Karpas-422 (cell line): Measurements from ENCODE around the gene FAT1. TPM values are rescaled to one million over a fixed set of nuclear protein-coding genes. Genes with fewer than 3 reads are reported as not detected.

Experiments
- DNase-seq: peaks from one replicate; pipeline ENCODE4 v3.0.0-alpha.2; 2015
- H2AFZ ChIP-seq: fragments of 200-600 bp; sonication (generic); 2 replicates; pipeline ENCODE4 v1.6.1; 2014; ENCODE audit warnings: antibody characterized with exemption, low read length, mixed read lengths
- H3K27ac ChIP-seq: fragments of 200-600 bp; sonication (generic); 2 replicates; pipeline ENCODE4 v1.5.1; 2014; ENCODE audit warnings: mild to moderate bottlenecking, low read length, moderate library complexity
- H3K27me3 ChIP-seq: fragments of 200-600 bp; sonication (generic); 2 replicates; pipeline ENCODE4 v1.6.1; 2014; ENCODE audit warnings: low read length, mixed read lengths
- H3K36me3 ChIP-seq: fragments of 200-600 bp; sonication (generic); 2 replicates; pipeline ENCODE4 v1.6.1; 2014; ENCODE audit warnings: low read length, mixed read lengths; ENCODE audit not compliant: insufficient read depth
- H3K4me1 ChIP-seq: fragments of 200-600 bp; sonication (generic); 2 replicates; pipeline ENCODE4 v1.6.1; 2014; ENCODE audit warnings: mild to moderate bottlenecking, low read length, mixed read lengths
- H3K4me2 ChIP-seq: fragments of 200-600 bp; sonication (generic); 2 replicates; pipeline ENCODE4 v1.6.1; 2014; ENCODE audit warnings: low read length, low read depth, mild to moderate bottlenecking; ENCODE audit not compliant: poor library complexity, severe bottlenecking
- H3K4me3 ChIP-seq: fragments of 200-600 bp; sonication (generic); 2 replicates; pipeline ENCODE4 v1.5.1; 2014; ENCODE audit warnings: mild to moderate bottlenecking, antibody characterized with exemption, low read length, mixed read lengths
- H3K79me2 ChIP-seq: fragments of 200-600 bp; sonication (generic); 2 replicates; pipeline ENCODE4 v1.6.1; 2014; ENCODE audit warnings: mild to moderate bottlenecking, low read length, mixed read lengths
- H3K9ac ChIP-seq: fragments of 200-600 bp; sonication (generic); 2 replicates; pipeline ENCODE4 v1.6.0; 2014; ENCODE audit warnings: low read length
- H3K9me2 ChIP-seq: fragments of 200-600 bp; sonication (generic), shearing (Covaris generic); replicated peaks from 2 replicates; pipeline ENCODE4 v1.6.0; 2014; ENCODE audit warnings: mild to moderate bottlenecking, low read length, moderate library complexity; ENCODE audit not compliant: insufficient read depth
- H3K9me3 ChIP-seq: fragments of 300-700, 200-600 bp; sonication (generic); 2 replicates; pipeline ENCODE4 v1.6.1; 2014; ENCODE audit warnings: low read length, mixed read lengths
- H4K20me1 ChIP-seq: fragments of 200-600 bp; sonication (generic); 2 replicates; pipeline ENCODE4 v1.6.1; 2014; ENCODE audit warnings: mild to moderate bottlenecking, antibody characterized with exemption, low read length, low read depth; ENCODE audit not compliant: insufficient read depth
- total RNA-seq: library from RNA; depleted of rRNA; stranded (reverse); fragments of >200 nt; shearing (Covaris generic); gene quantifications from 2 replicates; pipeline ENCODE4 v1.2.3, GENCODE V29; 2014; ENCODE audit warnings: low replicate concordance

The FAT1 gene
- total RNA-seq, 1 experiment from 2014 or later = 0.15 TPM

GRCh38 chr4:186619088-186619487, 104.6 kb downstream of the FAT1 start:
- Histone ChIP-seq H3K27ac (no peak overlapping the region), H3K36me3 (no peaks in the 10 kb centered on the region), H2AFZ (no peak overlapping the region), H3K9me3 (no peaks in the 10 kb centered on the region), H3K4me1 (no peaks in the 10 kb centered on the region), H3K9me2 (no peaks in the 10 kb centered on the region), H3K4me2 (no peak overlapping the region), H3K9ac (no peak overlapping the region), H3K79me2 (no peaks in the 10 kb centered on the region), H3K27me3 (no peaks in the 10 kb centered on the region), H4K20me1 (no peaks in the 10 kb centered on the region), H3K4me3 (no peak overlapping the region)
- no peak for DNase-seq

- DNase-seq = no peak
- Histone ChIP-seq H3K27me3 (no peaks in the 10 kb centered on the region), H3K4me3 (no peak overlapping the region), H2AFZ (no peak overlapping the region), H3K79me2 (no peaks in the 10 kb centered on the region), H3K9me2 (no peaks in the 10 kb centered on the region), H3K4me2 (no peak overlapping the region), H3K9ac (no peak overlapping the region), H3K27ac (no peak overlapping the region), H3K9me3 (no peaks in the 10 kb centered on the region), H3K4me1 (no peaks in the 10 kb centered on the region), H4K20me1 (no peaks in the 10 kb centered on the region), H3K36me3 (no peaks in the 10 kb centered on the region)
Observed at GRCh38 chr4:186617921-186618320, 105.7 kb downstream of the FAT1 start.

- H3K9ac ChIP-seq = no peak overlapping the region
- H3K36me3 ChIP-seq = no peaks in the 10 kb centered on the region
- no peaks in the 10 kb centered on the region for H3K79me2 ChIP-seq
Observed at GRCh38 chr4:186607490-186607889, 116.2 kb downstream of the FAT1 start.

GRCh38 chr4:186606591-186606992, 117.1 kb downstream of the FAT1 start:
- Histone ChIP-seq H3K9me2 (no peaks in the 10 kb centered on the region), H4K20me1 (no peaks in the 10 kb centered on the region), H3K27ac (no peak overlapping the region), H2AFZ (no peak overlapping the region), H3K9ac (no peak overlapping the region), H3K4me2 (no peak overlapping the region), H3K9me3 (no peaks in the 10 kb centered on the region), H3K27me3 (no peaks in the 10 kb centered on the region), H3K4me3 (no peak overlapping the region), H3K79me2 (no peaks in the 10 kb centered on the region), H3K4me1 (no peaks in the 10 kb centered on the region), H3K36me3 (no peaks in the 10 kb centered on the region)
- no peak for DNase-seq

More at GRCh38 chr4:186607490-186607889, 116.2 kb downstream of the FAT1 start:
- H3K4me3 ChIP-seq = no peak overlapping the region
- no peaks in the 10 kb centered on the region for H3K9me3 ChIP-seq
- H4K20me1 ChIP-seq = no peaks in the 10 kb centered on the region
- no peaks in the 10 kb centered on the region for H3K4me1 ChIP-seq
- no peaks in the 10 kb centered on the region for H3K27me3 ChIP-seq
- H3K27ac ChIP-seq = no peak overlapping the region
- no peak for DNase-seq
- no peak overlapping the region for H3K4me2 ChIP-seq
- H2AFZ ChIP-seq = no peak overlapping the region
- H3K9me2 ChIP-seq = no peaks in the 10 kb centered on the region

- no peak overlapping the region for H3K4me3 ChIP-seq
- H3K27ac ChIP-seq = no peak overlapping the region
- H3K4me1 ChIP-seq = no peaks in the 10 kb centered on the region
Observed at GRCh38 chr4:186605261-186605865, 118.3 kb downstream of the FAT1 start.

GRCh38 chr4:186604124-186604807, 119.4 kb downstream of the FAT1 start:
- no peaks in the 10 kb centered on the region for H3K9me2 ChIP-seq
- no peak overlapping the region for H3K4me2 ChIP-seq
- DNase-seq = no peak
- no peaks in the 10 kb centered on the region for H3K36me3 ChIP-seq
- no peaks in the 10 kb centered on the region for H3K9me3 ChIP-seq
- H3K79me2 ChIP-seq = no peaks in the 10 kb centered on the region
- no peaks in the 10 kb centered on the region for H3K27me3 ChIP-seq
- H3K9ac ChIP-seq = no peak overlapping the region
- H3K4me1 ChIP-seq = no peaks in the 10 kb centered on the region
- no peaks in the 10 kb centered on the region for H4K20me1 ChIP-seq
- no peak overlapping the region for H3K27ac ChIP-seq
- no peak overlapping the region for H2AFZ ChIP-seq
- no peak overlapping the region for H3K4me3 ChIP-seq

More at GRCh38 chr4:186605261-186605865, 118.3 kb downstream of the FAT1 start:
- no peak for DNase-seq
- no peak overlapping the region for H3K9ac ChIP-seq
- no peaks in the 10 kb centered on the region for H4K20me1 ChIP-seq
- H3K79me2 ChIP-seq = no peaks in the 10 kb centered on the region
- no peaks in the 10 kb centered on the region for H3K36me3 ChIP-seq
- no peaks in the 10 kb centered on the region for H3K9me2 ChIP-seq
- no peaks in the 10 kb centered on the region for H3K27me3 ChIP-seq
- no peak overlapping the region for H3K4me2 ChIP-seq
- no peaks in the 10 kb centered on the region for H3K9me3 ChIP-seq
- H2AFZ ChIP-seq = no peak overlapping the region

GRCh38 chr4:186602978-186603377, 120.7 kb downstream of the FAT1 start:
- Histone ChIP-seq H3K9ac (no peak overlapping the region), H3K9me3 (no peaks in the 10 kb centered on the region), H3K27ac (no peak overlapping the region), H3K4me1 (no peaks in the 10 kb centered on the region), H2AFZ (no peak overlapping the region), H3K9me2 (no peaks in the 10 kb centered on the region), H3K27me3 (no peaks in the 10 kb centered on the region), H3K4me2 (no peak overlapping the region), H3K79me2 (no peaks in the 10 kb centered on the region), H3K36me3 (no peaks in the 10 kb centered on the region), H4K20me1 (no peaks in the 10 kb centered on the region), H3K4me3 (no peak overlapping the region)
- DNase-seq = no peak

- H3K4me1 ChIP-seq = no peaks in the 10 kb centered on the region
- H3K27me3 ChIP-seq = no peaks in the 10 kb centered on the region
- no peaks in the 10 kb centered on the region for H3K9me3 ChIP-seq
- no peak overlapping the region for H3K4me3 ChIP-seq
- DNase-seq = no peak
- no peak overlapping the region for H3K9ac ChIP-seq
- no peaks in the 10 kb centered on the region for H4K20me1 ChIP-seq
- H3K27ac ChIP-seq = no peak overlapping the region
- no peaks in the 10 kb centered on the region for H3K36me3 ChIP-seq
- no peaks in the 10 kb centered on the region for H3K9me2 ChIP-seq
- no peaks in the 10 kb centered on the region for H3K79me2 ChIP-seq
- H3K4me2 ChIP-seq = no peak overlapping the region
- H2AFZ ChIP-seq = no peak overlapping the region
Observed at GRCh38 chr4:186599483-186599882, 124.2 kb downstream of the FAT1 start.
